Activated T-cell treated with anti-CD3 and anti-CD28 coated beads, Interleukin-2, amount 50 U/mL, for 1 hour (primary cell): Measurements from ENCODE around the gene MYO19.
"Not testable (repeated sequence)": the region's sequence is repeated elsewhere in the genome, so short reads cannot be mapped to it uniquely, and the experiment has no call there.

Experiments
- DNase-seq: peaks from one replicate; pipeline ENCODE4 v3.0.0-alpha.2; 2020

Gene MYO19

GRCh38 chr17:36527621-36528250 lies 6.9 kb downstream of the MYO19 start:
- DNase-seq: no peak

- DNase-seq: no peak
Observed at GRCh38 chr17:36525888-36526287, 8.8 kb downstream of the MYO19 start.

DNA sequence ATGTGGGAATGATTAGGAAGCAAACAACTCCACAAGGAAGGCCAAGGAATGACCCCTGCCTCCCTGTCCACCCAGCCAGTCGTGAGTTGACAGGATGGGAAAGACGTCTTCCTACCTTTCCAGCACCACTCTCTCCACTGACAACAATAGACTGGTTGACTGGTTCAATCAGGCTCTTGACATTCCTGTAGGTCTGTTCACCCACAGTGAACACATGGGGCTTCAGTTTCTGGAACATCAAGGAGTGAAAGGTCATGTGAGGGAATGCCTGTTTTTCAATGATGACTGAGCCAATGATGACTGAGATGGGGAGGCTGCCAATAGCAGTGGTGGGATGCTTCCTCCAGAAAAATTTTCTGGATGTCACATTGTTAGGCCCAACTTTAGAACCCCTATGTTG lies 9.6 kb downstream of the MYO19 start:
- no peak for DNase-seq

- no peak for DNase-seq
Observed at GRCh38 chr17:36524428-36524876, 10.2 kb downstream of the MYO19 start.

- DNase-seq: no peak
Observed at GRCh38 chr17:36523113-36523512, 11.6 kb downstream of the MYO19 start.

DNA sequence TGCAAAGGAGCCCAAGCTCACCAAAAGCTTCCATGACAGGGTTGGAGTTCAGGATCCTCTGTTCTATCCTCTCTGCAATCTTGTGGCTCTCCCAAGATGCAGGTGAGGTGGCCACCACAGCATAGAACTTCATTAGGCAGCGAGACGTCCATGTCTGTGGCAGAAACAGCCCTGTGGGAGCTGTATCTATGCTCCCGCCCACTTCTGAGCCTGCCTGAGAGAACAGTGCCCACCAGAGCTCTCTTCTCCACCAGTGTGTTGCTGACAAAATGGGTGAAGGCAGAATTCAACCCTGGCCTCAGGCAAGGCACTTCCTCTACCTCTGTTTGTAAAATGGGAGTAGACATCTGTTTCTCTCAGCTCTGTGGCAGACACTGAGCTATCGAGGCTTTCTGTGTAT lies 18.8 kb downstream of the MYO19 start:
- no peak for DNase-seq

DNA sequence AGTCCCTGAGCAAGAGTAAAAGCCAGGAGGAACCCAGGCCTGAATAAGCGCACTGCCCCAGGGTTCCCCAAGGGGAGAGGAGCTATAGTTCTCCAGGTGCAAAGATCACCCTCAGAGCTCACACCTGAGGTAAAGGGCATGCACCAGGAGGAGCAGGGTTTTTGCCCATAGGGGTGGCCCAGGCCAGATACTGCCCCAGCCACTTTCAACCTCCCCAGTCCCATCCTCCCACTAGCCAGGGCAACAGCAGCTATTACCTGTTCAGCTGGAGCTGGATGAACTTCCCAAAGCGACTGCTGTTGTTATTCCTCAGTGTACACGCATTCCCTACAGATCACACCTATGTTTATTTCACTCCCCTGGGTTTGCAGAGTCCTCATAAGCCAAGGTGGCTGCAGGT lies 19.8 kb downstream of the MYO19 start:
- DNase-seq: no peak

- no peak for DNase-seq
Observed at GRCh38 chr17:36512641-36513040, 22.0 kb downstream of the MYO19 start.

- no peak for DNase-seq
Observed at GRCh38 chr17:36511216-36511615, 23.5 kb downstream of the MYO19 start.

DNA sequence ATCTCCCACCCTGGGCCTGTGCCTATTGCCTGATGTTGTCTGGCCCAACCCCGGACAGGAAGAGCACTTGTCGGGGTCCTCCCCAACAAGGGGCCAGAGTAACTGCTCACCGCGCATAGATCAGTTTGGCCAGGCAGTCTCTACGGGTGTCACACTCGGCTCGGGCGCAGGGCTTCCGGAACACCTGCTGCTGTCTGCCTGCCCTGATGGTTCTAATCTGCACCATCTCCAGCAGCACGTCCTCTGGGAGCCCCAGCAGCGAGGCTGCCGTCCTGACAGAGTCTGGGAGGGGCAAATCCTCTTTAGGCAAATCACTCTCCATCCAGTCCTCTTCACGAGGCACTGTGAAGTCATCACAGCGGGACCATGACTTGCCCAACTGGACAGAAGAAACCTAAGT lies 24.0 kb downstream of the MYO19 start:
- no peak for DNase-seq

GRCh38 chr17:36509272-36509985 lies 25.2 kb downstream of the MYO19 start:
- no peak for DNase-seq

DNA sequence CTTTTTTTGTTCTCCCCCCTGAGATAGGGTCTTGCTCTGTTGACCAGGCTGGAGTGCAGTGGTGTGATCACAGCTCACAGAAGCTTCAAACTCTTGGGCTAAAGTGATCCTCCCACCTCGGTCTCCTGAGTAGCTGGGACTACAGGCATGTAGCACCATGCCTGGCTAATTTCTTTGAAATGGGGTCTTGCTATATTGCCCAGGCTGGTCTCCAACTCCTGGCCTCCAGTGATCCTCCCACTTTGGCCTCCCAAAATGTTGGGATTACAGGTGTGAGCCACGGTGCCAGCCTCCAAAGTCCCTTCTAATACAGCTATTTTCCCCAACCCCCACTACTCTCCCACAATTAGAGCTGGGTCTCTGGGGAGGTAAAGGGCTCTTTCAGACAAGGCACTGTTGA lies 26.2 kb downstream of the MYO19 start:
- not testable (repeated sequence) for DNase-seq

DNA sequence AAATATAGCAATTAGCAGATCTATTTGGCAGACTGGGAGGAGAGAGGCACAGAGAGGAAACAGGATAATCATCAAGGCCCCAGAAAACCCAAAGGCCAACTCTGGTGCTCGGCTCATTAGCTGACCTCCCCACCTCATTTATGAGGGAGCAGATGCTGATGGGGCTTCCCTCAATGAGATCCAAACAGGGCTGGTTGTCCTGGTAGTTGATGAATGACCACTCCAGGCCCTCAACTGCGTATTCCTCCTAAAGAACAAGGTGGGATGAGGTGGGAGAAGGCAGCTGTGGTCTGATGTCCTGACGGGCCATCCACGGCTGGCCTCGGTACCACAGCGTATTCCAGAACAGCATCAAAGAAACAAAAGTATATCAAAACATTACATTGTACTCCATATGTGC lies 27.4 kb downstream of the MYO19 start:
- no peak for DNase-seq

GRCh38 chr17:36506831-36507230 lies 27.8 kb downstream of the MYO19 start:
- no peak for DNase-seq

DNA sequence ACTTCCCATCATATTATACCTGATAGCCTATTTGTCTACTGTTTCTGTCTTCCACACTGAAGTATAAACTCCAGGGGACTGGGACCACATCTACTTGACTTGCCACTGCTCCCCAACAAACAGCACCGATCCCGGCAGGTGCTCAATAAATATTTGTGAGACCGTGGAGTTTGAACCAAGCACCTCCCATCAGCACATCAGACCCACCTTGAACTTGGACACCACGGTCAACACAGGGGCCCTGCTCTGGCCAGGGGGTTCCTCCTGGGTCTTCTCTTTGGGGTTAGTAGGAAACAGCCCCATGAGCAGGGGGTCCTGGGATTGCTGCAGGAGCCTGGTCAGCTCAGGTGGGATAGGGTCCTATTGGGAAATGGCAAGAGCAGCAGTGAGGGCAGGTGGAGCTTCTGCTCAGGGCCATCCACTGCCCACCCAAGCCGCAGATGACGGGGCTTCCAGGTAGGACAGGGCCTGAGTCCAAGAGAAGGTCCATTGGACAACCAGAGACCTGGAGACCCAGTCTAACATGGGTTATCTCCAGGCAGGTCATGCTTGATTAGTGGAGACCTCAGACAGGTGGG lies 28.3 kb downstream of the MYO19 start:
- DNase-seq: no peak

- DNase-seq: no peak
Observed at GRCh38 chr17:36505171-36505570, 29.5 kb downstream of the MYO19 start.

DNA sequence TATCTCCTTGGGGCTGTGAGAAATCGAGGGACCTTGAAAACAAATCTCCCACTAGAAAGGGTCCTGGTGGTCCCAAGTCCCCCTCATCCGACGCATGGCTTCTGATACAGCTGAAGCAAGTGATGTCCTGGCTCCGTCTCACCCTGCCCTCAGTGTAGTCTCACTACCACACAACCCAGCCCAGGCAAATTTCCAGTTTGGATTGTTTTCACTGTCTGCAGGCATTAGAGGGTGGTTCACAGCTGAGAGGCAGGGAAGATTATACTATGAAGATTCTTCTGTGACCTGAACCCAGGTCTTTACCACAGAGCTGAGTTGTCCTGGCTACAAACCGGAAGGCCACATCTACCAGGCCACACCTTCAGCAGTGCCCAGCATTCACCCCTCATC lies 30.5 kb downstream of the MYO19 start:
- no peak for DNase-seq

DNA sequence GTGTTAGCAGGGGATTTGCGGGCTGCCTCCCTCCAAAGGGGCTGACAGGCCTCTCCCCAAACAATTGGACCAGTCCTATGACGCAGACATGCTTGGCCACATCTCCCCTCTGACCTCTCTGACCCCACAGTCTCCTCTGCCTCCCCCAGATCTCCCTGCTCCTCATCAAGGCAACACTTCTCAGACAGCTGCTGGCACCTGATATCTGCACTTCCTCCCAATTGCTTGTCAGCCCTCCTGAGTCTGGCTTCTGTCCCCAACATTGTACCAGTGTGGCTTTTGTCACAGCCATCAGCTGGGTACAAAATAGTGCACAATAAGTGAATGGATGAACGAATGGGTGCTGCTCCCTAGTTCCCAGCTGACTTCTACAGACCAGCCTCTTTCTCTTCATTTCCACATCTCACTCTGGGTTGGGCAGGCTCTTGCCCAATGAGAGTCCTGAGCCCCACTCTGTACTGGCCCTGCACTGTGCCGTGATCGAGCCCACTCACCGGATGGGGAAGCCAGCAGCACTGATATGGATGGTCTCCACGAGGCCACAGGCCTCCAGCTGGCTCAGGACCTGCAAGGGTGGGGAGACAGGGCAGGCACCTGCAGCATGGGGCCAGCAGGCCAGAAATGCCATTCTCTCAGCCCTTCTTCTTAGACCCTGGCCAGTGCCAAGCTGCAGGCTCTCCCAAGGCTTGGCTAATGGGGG lies 31.1 kb downstream of the MYO19 start:
- DNase-seq: no peak

DNA sequence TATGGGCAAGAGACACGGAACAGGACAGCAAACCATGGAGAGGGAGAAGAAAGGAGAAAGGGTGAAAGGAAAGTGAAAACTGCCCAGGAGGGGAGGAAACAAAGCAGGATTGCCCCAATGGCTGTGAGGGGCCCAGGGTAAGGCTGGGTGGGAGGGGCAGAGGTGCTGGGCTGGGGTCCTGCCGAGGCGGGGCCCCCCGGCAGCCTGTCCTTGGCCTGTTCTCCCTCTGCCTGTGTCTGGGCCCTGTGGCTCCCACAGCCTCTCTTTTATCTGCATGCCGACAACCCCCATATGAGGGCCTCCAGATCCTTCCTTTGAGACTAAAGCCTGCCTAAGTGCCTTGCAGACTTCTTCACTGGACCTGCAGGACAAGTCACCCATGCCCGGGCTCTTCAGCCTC lies 32.7 kb downstream of the MYO19 start:
- DNase-seq: no peak

DNA sequence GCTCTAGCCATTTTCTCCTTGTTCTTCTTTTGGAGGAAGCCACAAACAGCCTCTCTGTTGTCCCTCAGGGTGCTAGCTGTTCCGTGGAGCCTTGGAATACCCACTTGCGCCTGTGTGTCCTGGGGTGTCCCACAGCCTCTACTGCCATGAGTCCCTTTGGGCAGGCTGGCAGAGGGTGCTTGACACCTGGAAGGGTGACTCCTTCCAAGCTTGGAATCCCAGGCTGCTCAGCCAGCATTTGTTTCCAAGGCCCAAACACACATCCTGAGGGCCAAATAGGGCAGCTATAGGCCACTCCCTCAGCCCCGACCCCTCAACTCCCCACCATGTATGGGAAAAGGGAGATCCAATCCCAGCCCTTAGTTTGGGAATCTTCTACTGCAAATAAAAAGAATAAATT lies 33.3 kb downstream of the MYO19 start:
- no peak for DNase-seq

DNA sequence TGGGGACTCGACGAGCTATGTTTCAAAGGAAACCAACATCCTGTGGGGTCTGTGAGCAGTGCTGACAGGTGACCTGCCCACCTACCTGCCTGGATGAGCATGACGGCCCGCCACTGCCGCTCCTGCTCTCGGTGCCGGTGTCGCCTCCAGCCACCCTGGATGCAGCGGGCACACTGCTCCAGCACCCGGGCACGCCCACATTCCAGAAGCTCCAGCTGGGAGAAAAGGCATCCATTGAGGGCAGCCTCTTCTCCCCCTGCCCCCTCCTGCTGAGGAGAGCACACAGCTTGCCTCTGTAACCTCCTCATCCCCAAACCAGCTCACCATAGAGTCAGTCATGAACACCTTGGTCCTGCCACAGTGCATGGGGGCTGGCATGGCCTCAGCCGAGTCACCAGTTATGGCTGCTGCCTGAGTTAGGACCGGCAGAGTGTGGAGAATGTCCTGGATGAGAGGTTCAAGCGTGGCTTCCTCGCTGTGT lies 33.9 kb downstream of the MYO19 start:
- no peak for DNase-seq

DNA sequence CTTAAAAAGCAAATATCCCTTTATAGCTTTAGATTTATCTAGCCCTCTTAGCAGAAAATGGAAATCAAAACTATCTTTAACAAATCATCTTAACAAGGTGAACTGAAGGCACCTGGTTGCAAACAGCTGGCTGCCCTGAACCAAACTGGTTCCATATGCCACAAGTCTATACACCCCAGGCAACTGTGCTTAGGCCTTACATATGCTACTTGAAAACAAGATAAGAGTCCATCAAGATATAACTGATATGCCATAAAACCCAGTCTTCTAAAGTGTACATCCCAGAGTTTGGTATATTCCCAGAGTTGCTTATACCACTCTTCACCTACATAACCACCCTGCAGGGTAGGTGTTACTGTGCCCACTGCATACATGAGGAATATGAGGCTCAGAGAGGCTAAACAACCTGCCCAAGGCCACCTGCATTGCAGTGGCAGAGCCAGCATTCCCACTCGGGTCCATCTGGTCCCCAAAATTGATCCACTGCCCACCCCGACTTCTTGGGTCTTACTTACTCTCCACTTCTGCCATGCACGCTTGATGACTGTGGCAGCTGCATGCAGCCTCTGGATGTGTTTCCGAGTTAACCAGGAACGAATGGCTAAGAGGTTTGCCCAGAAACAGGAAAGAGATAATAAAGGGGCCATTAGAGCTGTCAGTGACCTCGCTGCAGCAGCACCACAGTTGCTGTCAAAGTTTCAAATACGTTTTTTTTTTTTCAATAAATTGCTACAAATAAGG lies 35.9 kb downstream of the MYO19 start:
- DNase-seq: no peak

GRCh38 chr17:36498155-36498554 lies 36.5 kb downstream of the MYO19 start:
- no peak for DNase-seq
